Neural cell (in vitro differentiated cells): Measurements from ENCODE around the gene HIPK2.

Experiments
- POLR2AphosphoS5 ChIP-seq: IDR thresholded peaks from 2 replicates; pipeline ENCODE4 v1.6.1; 2012
- RAD21 ChIP-seq: fragments of 450-650 bp; conservative IDR thresholded peaks from 2 replicates; pipeline ENCODE4 v1.6.1; 2014; ENCODE audit warnings: antibody characterized with exemption, mild to moderate bottlenecking, moderate library complexity
- TF ChIP-seq, protein P1 (sequence below): fragments of 450-650 bp; IDR thresholded peaks from 2 replicates; pipeline ENCODE4 v1.5.1; 2014; ENCODE audit warnings: antibody characterized with exemption, mild to moderate bottlenecking, moderate library complexity; ENCODE audit not compliant: poor library complexity, severe bottlenecking

DNA sequence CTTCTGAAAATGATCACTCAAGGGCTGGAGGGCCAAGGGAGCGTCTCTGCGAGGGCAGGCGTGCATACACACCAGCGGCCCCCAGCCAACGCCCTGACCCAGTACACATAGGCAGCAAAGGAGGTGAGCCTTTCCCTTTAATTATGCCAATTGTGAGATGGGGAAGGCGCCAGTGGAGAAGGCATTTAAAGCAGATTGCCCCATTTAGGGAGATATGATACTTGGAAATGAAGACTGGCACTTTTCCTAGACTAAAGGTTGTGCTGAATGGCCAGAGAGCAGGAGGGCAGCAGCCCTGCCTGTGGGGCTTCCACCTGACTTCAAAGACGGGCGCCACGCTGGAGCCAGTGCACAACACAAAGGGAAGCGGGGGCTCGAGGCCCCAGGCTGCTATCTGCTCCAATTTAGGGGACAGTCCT is 24.1 kb downstream of the HIPK2 start:
- TF ChIP-seq, protein P1, sequence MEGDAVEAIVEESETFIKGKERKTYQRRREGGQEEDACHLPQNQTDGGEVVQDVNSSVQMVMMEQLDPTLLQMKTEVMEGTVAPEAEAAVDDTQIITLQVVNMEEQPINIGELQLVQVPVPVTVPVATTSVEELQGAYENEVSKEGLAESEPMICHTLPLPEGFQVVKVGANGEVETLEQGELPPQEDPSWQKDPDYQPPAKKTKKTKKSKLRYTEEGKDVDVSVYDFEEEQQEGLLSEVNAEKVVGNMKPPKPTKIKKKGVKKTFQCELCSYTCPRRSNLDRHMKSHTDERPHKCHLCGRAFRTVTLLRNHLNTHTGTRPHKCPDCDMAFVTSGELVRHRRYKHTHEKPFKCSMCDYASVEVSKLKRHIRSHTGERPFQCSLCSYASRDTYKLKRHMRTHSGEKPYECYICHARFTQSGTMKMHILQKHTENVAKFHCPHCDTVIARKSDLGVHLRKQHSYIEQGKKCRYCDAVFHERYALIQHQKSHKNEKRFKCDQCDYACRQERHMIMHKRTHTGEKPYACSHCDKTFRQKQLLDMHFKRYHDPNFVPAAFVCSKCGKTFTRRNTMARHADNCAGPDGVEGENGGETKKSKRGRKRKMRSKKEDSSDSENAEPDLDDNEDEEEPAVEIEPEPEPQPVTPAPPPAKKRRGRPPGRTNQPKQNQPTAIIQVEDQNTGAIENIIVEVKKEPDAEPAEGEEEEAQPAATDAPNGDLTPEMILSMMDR = no peak
- no peak for TF ChIP-seq RAD21
- TF ChIP-seq POLR2AphosphoS5 = no peak
